Measurements from ENCODE around the gene BTF3L4.
"Not testable (repeated sequence)": the region's sequence is repeated elsewhere in the genome, so short reads cannot be mapped to it uniquely, and the experiment has no call there.

BTF3L4 gene

GRCh38 chr1:52028328-52028727, 27.8 kb upstream of the BTF3L4 start:
- no peaks in the 10 kb centered on the region for H3K27me3 ChIP-seq (ENCODE audit: insufficient read depth, low read depth, severe bottlenecking)
- no peak overlapping the region for H3K27ac ChIP-seq
- DNase-seq: no peak
- H3K4me3 ChIP-seq (ENCODE audit: low read depth, low read length): no peak overlapping the region
- no peaks in the 10 kb centered on the region for H3K9me3 ChIP-seq (ENCODE audit: severe bottlenecking)
- TF ChIP-seq CTCF (IDR thresholded peaks at IDR 0.05; ENCODE audit: low read depth, low read length): no peak
- peaks cover 40% of the 10 kb centered on the region for H3K36me3 ChIP-seq

GRCh38 chr1:52028839-52029238, 27.3 kb upstream of the BTF3L4 start:
- not testable (repeated sequence) for DNase-seq; H3K4me3 ChIP-seq (ENCODE audit: low read depth, low read length); H3K27me3 ChIP-seq (ENCODE audit: insufficient read depth, low read depth, severe bottlenecking); H3K9me3 ChIP-seq (ENCODE audit: severe bottlenecking); H3K27ac ChIP-seq
- H3K36me3 ChIP-seq: peaks cover 35% of the 10 kb centered on the region

- DNase-seq: no peak
- H3K27me3 ChIP-seq (ENCODE audit: insufficient read depth, low read depth, severe bottlenecking): no peaks in the 10 kb centered on the region
- TF ChIP-seq CTCF (IDR thresholded peaks at IDR 0.05; ENCODE audit: low read depth, low read length): no peak
- H3K4me3 ChIP-seq (ENCODE audit: low read depth, low read length): no peak overlapping the region; the same call in 1 of the 2 replicates
- peaks cover 22% of the 10 kb centered on the region for H3K36me3 ChIP-seq
- H3K27ac ChIP-seq: no peak overlapping the region
- H3K9me3 ChIP-seq (ENCODE audit: severe bottlenecking): no peaks in the 10 kb centered on the region
Measured at GRCh38 chr1:52032124-52032784, 23.8 kb upstream of the BTF3L4 start.

- Histone ChIP-seq H3K9me3 (ENCODE audit: severe bottlenecking) (no peaks in the 10 kb centered on the region), H3K27me3 (ENCODE audit: insufficient read depth, low read depth, severe bottlenecking) (no peaks in the 10 kb centered on the region), H3K4me3 (ENCODE audit: low read depth, low read length) (peak overlapping the region; percentile 84), H3K36me3 (peaks cover 24% of the 10 kb centered on the region), H3K27ac (peak overlapping the region; percentile 79)
- TF ChIP-seq CTCF (IDR thresholded peaks at IDR 0.05; ENCODE audit: low read depth, low read length): no peak
- no peak for DNase-seq
Measured at GRCh38 chr1:52032785-52033131, 23.3 kb upstream of the BTF3L4 start.

GRCh38 chr1:52033190-52034049, 22.7 kb upstream of the BTF3L4 start, which contains the start of gene KTI12:
Gene KTI12, minus strand, starts transcription at chr1:52033810. Its CDS starts 49 bp downstream, at chr1:52033761.
- Histone ChIP-seq H3K9me3 (ENCODE audit: severe bottlenecking) (no peaks in the 10 kb centered on the region), H3K36me3 (peaks cover 22% of the 10 kb centered on the region), H3K4me3 (ENCODE audit: low read depth, low read length) (peak within 1 kb of the TSS; percentile 84), H3K27me3 (ENCODE audit: insufficient read depth, low read depth, severe bottlenecking) (no peaks in the 10 kb centered on the region), H3K27ac (peak within 1 kb of the TSS; percentile 79)
- TF ChIP-seq CTCF (IDR thresholded peaks at IDR 0.05; ENCODE audit: low read depth, low read length): no peak
- peak; percentile 83 for DNase-seq

- DNase-seq: no peak
- no peak for TF ChIP-seq CTCF (IDR thresholded peaks at IDR 0.05; ENCODE audit: low read depth, low read length)
- no peaks in the 10 kb centered on the region for H3K27me3 ChIP-seq (ENCODE audit: insufficient read depth, low read depth, severe bottlenecking)
- H3K36me3 ChIP-seq: peaks cover 22% of the 10 kb centered on the region
- H3K9me3 ChIP-seq (ENCODE audit: severe bottlenecking): no peaks in the 10 kb centered on the region
- peak overlapping the region; percentile 84 for H3K4me3 ChIP-seq (ENCODE audit: low read depth, low read length)
- H3K27ac ChIP-seq: peak overlapping the region; percentile 79
Measured at GRCh38 chr1:52034050-52034384, 22.1 kb upstream of the BTF3L4 start.
